Superior temporal gyrus (tissue), 1 donor: ENCODE data around the gene TNFRSF18.

Source experiments
- DNase-seq: peaks from one replicate; pipeline ENCODE4 v3.0.0-alpha.2; 2016; ENCODE audit errors: extremely low spot score

Gene TNFRSF18

GRCh38 chr1:1166642-1167397 lies 39.6 kb downstream of the TNFRSF18 start:
- DNase-seq: no peak

- DNase-seq: no peak
Observed at GRCh38 chr1:1165900-1166421, 40.4 kb downstream of the TNFRSF18 start.

- no peak for DNase-seq
Observed at GRCh38 chr1:1165485-1165884, 40.9 kb downstream of the TNFRSF18 start.

GRCh38 chr1:1164701-1165451 lies 41.5 kb downstream of the TNFRSF18 start:
- DNase-seq: no peak

- no peak for DNase-seq
Observed at GRCh38 chr1:1164361-1164700, 42.1 kb downstream of the TNFRSF18 start.

- no peak for DNase-seq
Observed at GRCh38 chr1:1163538-1164070, 42.8 kb downstream of the TNFRSF18 start.

- DNase-seq: no peak
Observed at GRCh38 chr1:1162597-1163537, 43.5 kb downstream of the TNFRSF18 start.

- DNase-seq: no peak
Observed at GRCh38 chr1:1161683-1162079, 44.7 kb downstream of the TNFRSF18 start.

- DNase-seq: no peak
Observed at GRCh38 chr1:1161078-1161682, 45.2 kb downstream of the TNFRSF18 start.

GRCh38 chr1:1160281-1160930 lies 46.0 kb downstream of the TNFRSF18 start:
- DNase-seq: no peak

GRCh38 chr1:1157914-1158710 lies 48.3 kb downstream of the TNFRSF18 start:
- DNase-seq: peak; percentile 82

- DNase-seq: peak; percentile 57
Observed at GRCh38 chr1:1157426-1157913, 48.9 kb downstream of the TNFRSF18 start.

GRCh38 chr1:1157033-1157365 lies 49.4 kb downstream of the TNFRSF18 start:
- no peak for DNase-seq

- DNase-seq: no peak
Observed at GRCh38 chr1:1156140-1157032, 50.0 kb downstream of the TNFRSF18 start.

- no peak for DNase-seq
Observed at GRCh38 chr1:1155258-1155657, 51.1 kb downstream of the TNFRSF18 start.

GRCh38 chr1:1153874-1154273 lies 52.5 kb downstream of the TNFRSF18 start:
- DNase-seq: no peak
